CD14-positive monocyte (primary cell): Measurements from ENCODE around the gene PER1. TPM values are rescaled to one million over a fixed set of nuclear protein-coding genes. Genes with fewer than 3 reads are reported as not detected.

Experiments used
- DNase-seq, 3 donors: peaks; one replicate each; pipeline ENCODE4 v3.0.0-alpha.2; 2011 to 2022
- H2AFZ ChIP-seq: 2 replicates; pipeline ENCODE4 v1.6.0; 2012; ENCODE audit warnings: mild to moderate bottlenecking, low read depth, low read length, inconsistent platforms; ENCODE audit not compliant: insufficient read depth, poor library complexity, severe bottlenecking
- H3K27ac ChIP-seq, 2 donors: 1 replicate in 1 of 2; 2 replicates in 1 of 2; pipeline ENCODE4 v1.5.1; 2012 to 2013; ENCODE audit warnings: low read length in 2 of 2, control low read depth in 1 of 2, inconsistent platforms in 1 of 2, low read depth in 1 of 2, mild to moderate bottlenecking in 1 of 2
- H3K27me3 ChIP-seq, 2 donors: one replicate each; pipeline versions ENCODE4 v1.6.0 to v1.6.1; 2011 to 2013; ENCODE audit warnings: low read length in 2 of 2; ENCODE audit not compliant: control insufficient read depth in 2 of 2, insufficient read depth in 2 of 2
- H3K36me3 ChIP-seq, 2 donors: replicated peaks in 1 of 2; 1 replicate in 1 of 2; 2 replicates in 1 of 2; pipeline versions ENCODE4 v1.5.1 to v1.6.1; 2012 to 2013; ENCODE audit warnings: low read length in 2 of 2, control low read depth in 1 of 2, inconsistent platforms in 1 of 2, mild to moderate bottlenecking in 1 of 2; ENCODE audit not compliant: insufficient read depth in 2 of 2, control insufficient read depth in 1 of 2
- H3K4me1 ChIP-seq, 2 donors: 1 replicate in 1 of 2; 2 replicates in 1 of 2; pipeline versions ENCODE4 v1.5.1 to v1.6.1; 2012 to 2013; ENCODE audit warnings: low read length in 2 of 2, control low read depth in 1 of 2, inconsistent platforms in 1 of 2, mild to moderate bottlenecking in 1 of 2, moderate library complexity in 1 of 2; ENCODE audit not compliant: insufficient read depth in 2 of 2, control insufficient read depth in 1 of 2
- H3K4me2 ChIP-seq: replicated peaks from 2 replicates; pipeline ENCODE3; 2012; ENCODE audit warnings: low read length, moderate library complexity, mild to moderate bottlenecking; ENCODE audit not compliant: poor library complexity, severe bottlenecking; ENCODE audit errors: extremely low read depth
- H3K4me3 ChIP-seq, 3 experiments: fragments of 200-600 bp in 1 of 3; sonication (generic) in 1 of 3; replicated peaks in 1 of 3; 1 replicate in 2 of 3; 2 replicates in 1 of 3; pipeline ENCODE4 v1.5.1; 2011 to 2013; ENCODE audit warnings: low read length in 3 of 3, mild to moderate bottlenecking in 3 of 3, control low read depth in 2 of 3, low read depth in 2 of 3, inconsistent platforms in 1 of 3, moderate library complexity in 1 of 3
- H3K79me2 ChIP-seq: 2 replicates; pipeline ENCODE4 v1.6.0; 2012; ENCODE audit warnings: mild to moderate bottlenecking, control low read depth, inconsistent platforms, low read length, moderate library complexity; ENCODE audit not compliant: insufficient read depth
- H3K9ac ChIP-seq: 2 replicates; pipeline ENCODE4 v1.6.0; 2017; ENCODE audit warnings: low read length, mild to moderate bottlenecking; ENCODE audit not compliant: insufficient read depth, poor library complexity, severe bottlenecking
- H3K9me3 ChIP-seq, 2 donors: replicated peaks in 1 of 2; 1 replicate in 1 of 2; 2 replicates in 1 of 2; pipeline versions ENCODE4 v1.5.1 to v1.6.1; 2012 to 2013; ENCODE audit warnings: low read length in 2 of 2, control low read depth in 1 of 2; ENCODE audit not compliant: control insufficient read depth in 1 of 2, insufficient read depth in 1 of 2
- H4K20me1 ChIP-seq: 2 replicates; pipeline ENCODE4 v1.6.0; 2012; ENCODE audit warnings: mild to moderate bottlenecking, low read length, control low read depth, moderate library complexity; ENCODE audit not compliant: insufficient read depth
- H3K27ac Mint-ChIP-seq, 7 donors: one replicate each; pipeline ENCODE4 v1.8.0; 2020; ENCODE audit warnings: mild to moderate bottlenecking in 7 of 7, mixed read lengths in 7 of 7, moderate library complexity in 6 of 7, inconsistent platforms in 2 of 7
- H3K27me3 Mint-ChIP-seq, 3 donors: one replicate each; pipeline ENCODE4 v1.8.0; 2021 to 2022; ENCODE audit warnings: low read depth in 3 of 3, mild to moderate bottlenecking in 3 of 3, mixed read lengths in 3 of 3, moderate library complexity in 3 of 3, inconsistent platforms in 1 of 3
- H3K36me3 Mint-ChIP-seq, 2 donors: one replicate each; pipeline ENCODE4 v1.8.0; 2020; ENCODE audit warnings: mixed read lengths in 2 of 2, inconsistent platforms in 1 of 2, mild to moderate bottlenecking in 1 of 2
- H3K4me1 Mint-ChIP-seq: one replicate; pipeline ENCODE4 v1.8.0; 2020; ENCODE audit warnings: mild to moderate bottlenecking, mixed read lengths
- H3K4me3 Mint-ChIP-seq, 2 donors: one replicate each; pipeline ENCODE4 v1.8.0; 2020; ENCODE audit warnings: mild to moderate bottlenecking in 2 of 2, mixed read lengths in 2 of 2, moderate library complexity in 1 of 2
- H3K9me3 Mint-ChIP-seq, 7 donors: one replicate each; pipeline ENCODE4 v1.8.0; 2020 to 2022; ENCODE audit warnings: mixed read lengths in 7 of 7, mild to moderate bottlenecking in 6 of 7, moderate library complexity in 6 of 7, inconsistent platforms in 2 of 7
- CTCF ChIP-seq: fragments of 200-600 bp; IDR thresholded peaks from one replicate; pipeline ENCODE4 v1.8.0; 2022; ENCODE audit warnings: antibody characterized with exemption, mild to moderate bottlenecking
- WGBS: methylation state at CpG from one replicate; pipeline ENCODE4 v1.1.5; 2013; ENCODE audit warnings: missing lambda C conversion rate; ENCODE audit not compliant: insufficient coverage; 5-methylcytosine and 5-hydroxymethylcytosine counted together
- intact Hi-C, 2 donors: fragments of 100-400 bp; cut with micrococcal nuclease; formaldehyde crosslinking; loops; one replicate each; pipeline versions ENCODE4 v1.15.0 to v1.15.1; 2023
- polyA plus RNA-seq, 3 donors: library from polyadenylated mRNA; depleted of rRNA in 1 of 3; unstranded in 2 of 3; stranded (reverse) in 1 of 3; fragments of 300-500 nt in 2 of 3; fragments of >200 nt in 1 of 3; fragmentation: Illumina TruSeq in 2 of 3; gene quantifications; 1 replicate in 2 of 3; 2 replicates in 1 of 3; pipeline ENCODE4 v1.2.3, GENCODE V29; 2012 to 2021

The PER1 gene
- polyA plus RNA-seq, 3 donors = 5.6 to 457 (median 9.6) TPM

DNA sequence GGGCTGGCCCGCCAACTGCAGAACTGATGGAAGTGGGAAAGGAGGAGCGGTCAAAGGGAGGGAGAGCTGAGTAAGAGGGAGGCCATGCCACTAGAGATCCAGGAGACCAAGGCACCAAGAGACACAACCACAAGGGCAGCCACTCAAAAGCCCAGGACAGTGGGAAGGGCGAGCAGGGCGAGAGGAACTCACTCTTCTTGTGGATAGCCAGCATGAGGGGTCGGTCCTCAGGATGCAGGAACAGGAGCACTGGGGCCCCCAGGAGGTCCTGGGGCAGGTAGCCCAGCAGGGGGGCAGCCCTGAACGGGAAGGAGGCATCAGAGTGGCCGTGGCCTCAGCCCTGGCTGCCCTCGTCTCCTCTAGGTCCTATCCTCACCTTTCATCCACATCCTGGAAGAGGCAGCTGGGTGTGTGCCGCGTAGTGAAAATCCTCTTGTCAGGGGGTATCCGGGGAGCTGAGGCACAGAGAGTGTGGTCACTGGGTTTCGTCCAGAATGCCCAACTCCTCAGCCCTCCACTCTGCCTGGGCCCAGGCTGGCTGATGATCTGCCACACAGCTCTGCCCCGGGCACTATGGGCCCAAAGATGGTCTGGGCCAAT, 4.3 kb downstream of the PER1 start:
- Histone ChIP-seq H3K4me2 (no peak overlapping the region), H4K20me1 (peaks cover 96% of the 10 kb centered on the region), H3K9ac (no peak overlapping the region), H3K27me3 (no peaks in the 10 kb centered on the region), H2AFZ (no peak overlapping the region), H3K36me3 (peaks cover 72 to 79% of the 10 kb centered on the region in 2 donors), H3K79me2 (peaks cover 19% of the 10 kb centered on the region), H3K27ac (no peak overlapping the region), H3K4me3 (no peak overlapping the region), H3K4me1 (peaks cover 14 to 29% of the 10 kb centered on the region in 2 donors), H3K9me3 (no peaks in the 10 kb centered on the region)
- intact Hi-C loops = loop anchor here in 1 of 2 donors (1.0 kb wide), 1 partner anchor 9 kb away; no protein-coding TSS in a partner anchor
- Mint-ChIP-seq H3K4me1 (peaks cover 20% of the 10 kb centered on the region), H3K27me3 (peaks cover 0 to 14% (median 0%) of the 10 kb centered on the region in 3 donors), H3K9me3 (no peaks in the 10 kb centered on the region), H3K27ac (peak overlapping the region in 1 of 7 donors; percentile 35), H3K36me3 (peaks cover 67 to 79% of the 10 kb centered on the region in 2 donors), H3K4me3 (no peak overlapping the region)
- TF ChIP-seq CTCF = no peak
- DNase-seq = no peak
- 95% methylated on average over 12 of the region's 13 CpGs for WGBS

DNA sequence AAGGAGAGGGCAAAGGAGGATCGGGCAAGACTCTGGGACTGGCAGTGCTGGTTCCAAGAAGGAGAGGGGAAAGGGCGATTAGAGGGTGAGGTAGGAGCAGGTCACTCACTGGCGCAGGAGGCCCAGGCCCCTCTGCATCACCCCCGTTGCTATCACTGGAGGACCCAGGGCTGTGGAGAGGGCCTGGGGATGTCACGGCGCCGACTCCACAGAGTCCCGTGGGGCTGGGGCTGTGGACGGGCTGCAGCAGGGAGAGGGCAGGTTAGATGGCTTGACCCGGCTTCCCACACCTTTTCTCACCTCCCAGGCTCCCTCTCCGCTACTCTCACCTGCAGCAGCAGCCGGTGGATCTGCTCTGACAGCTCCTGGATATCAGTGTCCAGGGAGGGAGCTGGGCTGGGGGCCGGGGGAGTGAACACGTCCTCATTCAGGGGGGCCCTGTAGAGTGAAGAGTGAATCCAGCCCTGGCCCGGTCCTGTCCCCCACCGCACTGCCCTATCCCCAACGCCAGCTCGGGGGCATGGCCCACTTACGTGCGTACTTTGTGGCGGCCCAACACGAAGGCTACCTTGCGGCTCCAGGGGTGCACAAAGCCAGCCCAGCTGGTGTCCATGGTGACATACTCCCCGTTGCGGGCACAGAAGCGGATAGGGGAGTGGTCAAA, 4.9 kb downstream of the PER1 start:
- Histone ChIP-seq H3K79me2 (peaks cover 19% of the 10 kb centered on the region), H3K27ac (no peak overlapping the region), H3K9ac (no peak overlapping the region), H3K9me3 (no peaks in the 10 kb centered on the region), H3K36me3 (peaks cover 78 to 85% of the 10 kb centered on the region in 2 donors), H3K4me3 (no peak overlapping the region), H2AFZ (no peak overlapping the region), H3K4me1 (peaks cover 8 to 23% of the 10 kb centered on the region in 2 donors), H3K27me3 (no peaks in the 10 kb centered on the region), H4K20me1 (peaks cover 99% of the 10 kb centered on the region), H3K4me2 (no peak overlapping the region)
- Mint-ChIP-seq H3K9me3 (no peaks in the 10 kb centered on the region), H3K4me1 (peaks cover 14% of the 10 kb centered on the region), H3K27ac (peak overlapping the region in 2 of 7 donors; percentile 11 to 43), H3K4me3 (no peak overlapping the region), H3K36me3 (peaks cover 70 to 85% of the 10 kb centered on the region in 2 donors), H3K27me3 (peaks cover 0 to 14% (median 0%) of the 10 kb centered on the region in 3 donors)
- intact Hi-C loops = no loop called here
- DNase-seq = no peak
- WGBS = 96% methylated on average over 19 of the region's 26 CpGs
- no peak for TF ChIP-seq CTCF
